Erythroblast (primary cell): ENCODE results near the gene WBP2NL.
A peak's percentile ranks its signal among the peaks of the same experiment; 100 is the strongest.

Source experiments
- GATA1 ChIP-seq: IDR thresholded peaks from 2 replicates; pipeline ENCODE4 v1.6.1; 2011; ENCODE audit warnings: low read depth, mild to moderate bottlenecking, control low read depth, low read length, moderate library complexity
- POLR2A ChIP-seq: IDR thresholded peaks from 2 replicates; pipeline ENCODE4 v1.6.1; 2011; ENCODE audit warnings: mild to moderate bottlenecking, low read length

DNA sequence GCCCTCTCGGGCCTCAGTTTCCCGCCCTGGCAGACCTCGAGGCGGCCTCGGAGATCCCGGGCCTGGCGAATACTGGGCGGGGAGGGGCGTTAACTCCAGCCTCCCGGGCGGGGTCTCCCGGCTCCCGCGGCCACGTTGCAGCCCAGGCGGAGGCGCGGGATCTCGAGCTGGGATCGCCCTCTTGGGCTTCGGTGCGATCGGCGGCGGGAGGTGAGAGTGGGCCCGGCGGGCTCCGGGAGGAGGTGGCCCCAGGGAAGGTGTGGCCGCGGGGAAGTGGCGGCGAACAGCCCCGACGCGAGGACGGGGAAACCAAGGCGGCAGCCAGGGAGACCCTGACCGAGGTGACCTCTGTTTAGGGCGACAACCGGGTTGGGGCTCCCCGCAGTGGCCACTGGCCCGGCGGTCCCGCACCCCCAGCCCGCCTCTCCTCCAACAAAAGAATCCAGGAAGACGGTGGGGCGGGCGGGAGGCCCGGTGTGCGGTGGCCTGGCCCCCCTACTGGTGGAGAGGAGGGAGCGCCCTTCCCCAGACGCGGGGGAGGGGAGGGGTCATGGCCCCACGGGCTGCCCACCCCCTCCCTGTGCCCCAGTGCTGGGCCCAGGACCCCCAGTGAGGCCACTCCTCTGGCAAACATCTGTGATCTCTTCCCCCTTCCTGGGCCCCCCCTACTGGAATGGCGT, 75.7 kb downstream of the WBP2NL start, which contains the start of gene PHETA2:
- TF ChIP-seq POLR2A (peak; percentile 43), GATA1 (no peak)
